GM12864 (cell line): Measurements from ENCODE around the gene TP53I13.

Source experiments
- DNase-seq: peaks from one replicate; pipeline ENCODE4 v3.0.0-alpha.2; 2011; ENCODE audit warnings: low read depth
- H3K4me3 ChIP-seq: 2 replicates; pipeline ENCODE4 v1.5.1; 2011; ENCODE audit warnings: mild to moderate bottlenecking, low read depth, low read length, control low read depth
- TF ChIP-seq, protein P1 (sequence below): IDR thresholded peaks from 2 replicates; pipeline ENCODE4 v1.5.1; 2011; ENCODE audit warnings: low read depth, mild to moderate bottlenecking, moderate library complexity, low read length, control low read depth, inconsistent platforms; ENCODE audit errors: missing control alignments

TP53I13 gene

DNA sequence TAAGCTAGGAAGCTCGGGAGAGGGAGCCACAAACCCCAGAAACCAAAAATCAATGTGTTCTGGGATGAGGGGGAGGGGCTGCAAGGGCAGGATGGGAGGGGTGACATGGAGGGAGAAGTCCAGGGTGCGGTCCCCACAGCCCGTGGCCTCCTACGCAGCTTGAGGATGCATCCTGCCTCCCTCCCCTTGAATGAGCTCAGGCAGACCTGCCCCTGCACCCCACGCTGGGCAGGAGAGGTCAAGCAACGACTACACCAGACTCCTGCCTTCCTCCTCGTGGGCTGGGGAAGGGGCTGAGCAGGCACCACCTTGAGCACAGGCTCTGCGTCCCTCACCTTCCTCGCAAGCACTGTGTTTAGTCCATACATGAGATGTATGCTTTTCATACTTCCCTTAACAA, 28.3 kb downstream of the TP53I13 start:
- TF ChIP-seq, protein P1, sequence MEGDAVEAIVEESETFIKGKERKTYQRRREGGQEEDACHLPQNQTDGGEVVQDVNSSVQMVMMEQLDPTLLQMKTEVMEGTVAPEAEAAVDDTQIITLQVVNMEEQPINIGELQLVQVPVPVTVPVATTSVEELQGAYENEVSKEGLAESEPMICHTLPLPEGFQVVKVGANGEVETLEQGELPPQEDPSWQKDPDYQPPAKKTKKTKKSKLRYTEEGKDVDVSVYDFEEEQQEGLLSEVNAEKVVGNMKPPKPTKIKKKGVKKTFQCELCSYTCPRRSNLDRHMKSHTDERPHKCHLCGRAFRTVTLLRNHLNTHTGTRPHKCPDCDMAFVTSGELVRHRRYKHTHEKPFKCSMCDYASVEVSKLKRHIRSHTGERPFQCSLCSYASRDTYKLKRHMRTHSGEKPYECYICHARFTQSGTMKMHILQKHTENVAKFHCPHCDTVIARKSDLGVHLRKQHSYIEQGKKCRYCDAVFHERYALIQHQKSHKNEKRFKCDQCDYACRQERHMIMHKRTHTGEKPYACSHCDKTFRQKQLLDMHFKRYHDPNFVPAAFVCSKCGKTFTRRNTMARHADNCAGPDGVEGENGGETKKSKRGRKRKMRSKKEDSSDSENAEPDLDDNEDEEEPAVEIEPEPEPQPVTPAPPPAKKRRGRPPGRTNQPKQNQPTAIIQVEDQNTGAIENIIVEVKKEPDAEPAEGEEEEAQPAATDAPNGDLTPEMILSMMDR = no peak
- H3K4me3 ChIP-seq = no peak overlapping the region
- no peak for DNase-seq

GRCh38 chr17:29597361-29598172, 29.1 kb downstream of the TP53I13 start:
- TF ChIP-seq, protein P1 = no peak
- DNase-seq = no peak
- no peak overlapping the region for H3K4me3 ChIP-seq

- DNase-seq = no peak
- TF ChIP-seq, protein P1 = no peak
- no peak overlapping the region for H3K4me3 ChIP-seq
Observed at GRCh38 chr17:29603109-29603674, 34.7 kb downstream of the TP53I13 start.

DNA sequence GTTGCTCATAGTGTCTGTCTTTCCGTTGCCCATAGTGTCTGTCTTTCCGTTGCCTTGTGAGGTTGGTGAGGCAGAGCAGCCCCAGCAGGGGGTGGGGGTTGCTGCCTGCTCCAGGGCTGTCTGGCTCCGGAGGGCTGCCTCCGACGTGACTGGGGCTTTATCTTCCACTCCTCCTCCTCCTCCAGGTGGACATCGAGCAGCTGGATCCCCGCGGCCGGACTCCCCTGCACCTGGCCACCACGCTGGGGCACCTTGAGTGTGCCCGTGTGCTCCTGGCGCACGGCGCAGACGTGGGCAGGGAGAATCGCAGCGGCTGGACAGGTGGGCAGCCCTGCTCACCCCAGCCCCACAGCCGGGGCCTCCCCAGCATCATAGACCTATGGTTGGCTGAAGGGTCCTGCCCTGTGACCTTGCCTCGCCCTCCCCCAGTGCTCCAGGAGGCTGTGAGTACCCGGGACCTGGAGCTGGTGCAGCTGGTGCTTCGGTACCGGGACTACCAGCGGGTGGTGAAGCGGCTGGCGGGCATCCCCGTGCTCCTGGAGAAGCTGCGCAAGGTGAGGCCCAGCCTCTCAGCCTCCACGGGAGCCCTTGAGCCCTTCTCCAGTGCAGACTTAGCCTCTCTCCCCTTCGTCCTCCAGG, 39.2 kb downstream of the TP53I13 start:
- DNase-seq = no peak
- no peak overlapping the region for H3K4me3 ChIP-seq
- TF ChIP-seq, protein P1 = no peak

GRCh38 chr17:29608986-29609385, 40.5 kb downstream of the TP53I13 start:
- TF ChIP-seq, protein P1 = no peak
- no peak overlapping the region for H3K4me3 ChIP-seq

GRCh38 chr17:29610395-29610794, 41.9 kb downstream of the TP53I13 start:
- TF ChIP-seq, protein P1 = no peak
- DNase-seq = no peak
- H3K4me3 ChIP-seq = no peak overlapping the region

More at GRCh38 chr17:29608986-29609385, 40.5 kb downstream of the TP53I13 start:
- no peak for DNase-seq
